ENCODE results near the gene PRSS2.

The PRSS2 gene

GRCh38 chr7:142804728-142805207 is 34.0 kb downstream of the PRSS2 start:
- DNase-seq, result no peak

- no peak for DNase-seq
Observed at GRCh38 chr7:142805350-142806021, 34.7 kb downstream of the PRSS2 start.

GRCh38 chr7:142806022-142806356 is 35.2 kb downstream of the PRSS2 start:
- DNase-seq, result no peak

- DNase-seq, result no peak
Observed at GRCh38 chr7:142806957-142807356, 36.2 kb downstream of the PRSS2 start.

- no peak for DNase-seq
Observed at GRCh38 chr7:142807855-142808460, 37.2 kb downstream of the PRSS2 start.

GRCh38 chr7:142808461-142808801 is 37.7 kb downstream of the PRSS2 start:
- no peak for DNase-seq

- DNase-seq, result no peak
Observed at GRCh38 chr7:142808802-142809583, 38.2 kb downstream of the PRSS2 start.

GRCh38 chr7:142809671-142810070 is 38.9 kb downstream of the PRSS2 start:
- no peak for DNase-seq

- no peak for DNase-seq
Observed at GRCh38 chr7:142811154-142811737, 40.5 kb downstream of the PRSS2 start.

- no peak for DNase-seq
Observed at GRCh38 chr7:142812437-142813215, 41.9 kb downstream of the PRSS2 start.

- DNase-seq, result no peak
Observed at GRCh38 chr7:142813226-142813625, 42.5 kb downstream of the PRSS2 start.

- no peak for DNase-seq
Observed at GRCh38 chr7:142813699-142814098, 42.9 kb downstream of the PRSS2 start.

- DNase-seq, result no peak
Observed at GRCh38 chr7:142814451-142814850, 43.7 kb downstream of the PRSS2 start.

GRCh38 chr7:142815134-142815533 is 44.4 kb downstream of the PRSS2 start:
- no peak for DNase-seq

GRCh38 chr7:142817506-142817905 is 46.7 kb downstream of the PRSS2 start:
- DNase-seq, result no peak

- no peak for DNase-seq
Observed at GRCh38 chr7:142819530-142819929, 48.8 kb downstream of the PRSS2 start.

- no peak for DNase-seq
Observed at GRCh38 chr7:142822714-142823113, 51.9 kb downstream of the PRSS2 start.

Data from NCI-H2107 (cell line).